ENCODE measurements around the gene TMEM132C. TPM values are rescaled to one million over a fixed set of nuclear protein-coding genes. Genes with fewer than 3 reads are reported as not detected.

TMEM132C gene
- polyA plus RNA-seq, 2 of the 4 experiments (the other 2 are of a cell fraction): not detected

DNA sequence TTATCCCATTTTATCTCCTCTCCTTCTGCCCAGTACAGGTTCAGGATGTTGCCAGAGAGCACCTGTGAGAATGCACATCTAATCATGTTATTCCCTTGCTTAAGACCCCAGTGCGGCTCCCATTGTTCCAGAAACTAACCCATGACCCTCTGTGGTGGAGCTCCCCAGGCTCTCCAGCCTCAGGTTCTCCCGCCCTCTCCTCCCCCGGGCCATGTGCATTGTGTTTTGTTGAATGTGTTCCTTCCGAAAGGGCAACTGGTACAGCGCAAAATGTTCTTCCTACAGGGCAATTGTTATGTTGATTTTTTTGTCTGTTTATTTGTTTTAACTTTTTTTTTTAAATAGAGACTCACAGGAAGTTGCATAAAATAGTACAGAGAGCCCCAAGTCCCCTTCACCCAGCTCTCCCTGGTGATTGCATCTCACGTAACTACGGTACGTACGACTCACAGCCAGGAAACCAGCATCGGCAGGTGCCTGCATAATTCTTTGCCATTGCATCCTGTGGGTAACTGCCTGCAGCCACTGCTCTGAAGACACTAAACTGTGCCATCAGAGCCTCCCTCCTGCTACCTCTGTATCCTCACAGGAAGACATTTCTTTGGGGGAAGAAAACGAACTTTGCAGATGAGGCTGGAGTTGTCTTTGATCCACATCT lies 31.2 kb downstream of the TMEM132C start:
- Histone ChIP-seq H3K27ac (no peak overlapping the region), H3K4me1 (no peaks in the 10 kb centered on the region), H3K9me3 (no peaks in the 10 kb centered on the region), H3K4me3 (no peak overlapping the region), H3K4me2 (no peak overlapping the region)
- FAIRE-seq (no peak), ATAC-seq (no peak), DNase-seq (ENCODE audit: low read depth in 1 of 2, low spot score in 1 of 2) (no peak)
- TF ChIP-seq CBX8 (IDR thresholded peaks at IDR 0.05): no peak
- no peak for TF ChIP-seq SMC3 (IDR thresholded peaks at IDR 0.05)
- TF ChIP-seq HOXB13 (CRISPR knock-in tag; IDR thresholded peaks at IDR 0.05; ENCODE audit: low read depth): no peak
- no peak for TF ChIP-seq RAD21 (conservative IDR thresholded peaks at IDR 0.05 in 1 of 2, IDR thresholded peaks at IDR 0.05 in 1 of 2)
- TF ChIP-seq MAZ (IDR thresholded peaks at IDR 0.05; ENCODE audit: borderline replicate concordance, low read depth, low read length): no peak
- TF ChIP-seq HOXA7 (CRISPR knock-in tag; IDR thresholded peaks at IDR 0.05): no peak
- TF ChIP-seq CBX2 (IDR thresholded peaks at IDR 0.05; ENCODE audit: borderline replicate concordance, low read depth): no peak
- TF ChIP-seq ZC3H11A (IDR thresholded peaks at IDR 0.05): no peak
- TF ChIP-seq TFCP2L1 (CRISPR knock-in tag; IDR thresholded peaks at IDR 0.05): no peak
- TF ChIP-seq RNF2 (IDR thresholded peaks at IDR 0.05; ENCODE audit: borderline replicate concordance, low read depth): no peak
- TF ChIP-seq, protein P1, sequence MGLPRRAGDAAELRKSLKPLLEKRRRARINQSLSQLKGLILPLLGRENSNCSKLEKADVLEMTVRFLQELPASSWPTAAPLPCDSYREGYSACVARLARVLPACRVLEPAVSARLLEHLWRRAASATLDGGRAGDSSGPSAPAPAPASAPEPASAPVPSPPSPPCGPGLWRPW (IDR thresholded peaks at IDR 0.05): no peak
- TF ChIP-seq, protein P2, sequence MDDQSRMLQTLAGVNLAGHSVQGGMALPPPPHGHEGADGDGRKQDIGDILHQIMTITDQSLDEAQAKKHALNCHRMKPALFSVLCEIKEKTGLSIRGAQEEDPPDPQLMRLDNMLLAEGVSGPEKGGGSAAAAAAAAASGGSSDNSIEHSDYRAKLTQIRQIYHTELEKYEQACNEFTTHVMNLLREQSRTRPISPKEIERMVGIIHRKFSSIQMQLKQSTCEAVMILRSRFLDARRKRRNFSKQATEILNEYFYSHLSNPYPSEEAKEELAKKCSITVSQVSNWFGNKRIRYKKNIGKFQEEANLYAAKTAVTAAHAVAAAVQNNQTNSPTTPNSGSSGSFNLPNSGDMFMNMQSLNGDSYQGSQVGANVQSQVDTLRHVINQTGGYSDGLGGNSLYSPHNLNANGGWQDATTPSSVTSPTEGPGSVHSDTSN (IDR thresholded peaks at IDR 0.05): no peak
- no peak for TF ChIP-seq EHMT2 (IDR thresholded peaks at IDR 0.05; ENCODE audit: low read depth)
- 42% methylated on average over 11 of the region's 11 CpGs for WGBS (ENCODE audit: missing lambda C conversion rate)
- POLR2A ChIA-PET: no interaction called here
- CTCF ChIA-PET: no interaction called here

DNA sequence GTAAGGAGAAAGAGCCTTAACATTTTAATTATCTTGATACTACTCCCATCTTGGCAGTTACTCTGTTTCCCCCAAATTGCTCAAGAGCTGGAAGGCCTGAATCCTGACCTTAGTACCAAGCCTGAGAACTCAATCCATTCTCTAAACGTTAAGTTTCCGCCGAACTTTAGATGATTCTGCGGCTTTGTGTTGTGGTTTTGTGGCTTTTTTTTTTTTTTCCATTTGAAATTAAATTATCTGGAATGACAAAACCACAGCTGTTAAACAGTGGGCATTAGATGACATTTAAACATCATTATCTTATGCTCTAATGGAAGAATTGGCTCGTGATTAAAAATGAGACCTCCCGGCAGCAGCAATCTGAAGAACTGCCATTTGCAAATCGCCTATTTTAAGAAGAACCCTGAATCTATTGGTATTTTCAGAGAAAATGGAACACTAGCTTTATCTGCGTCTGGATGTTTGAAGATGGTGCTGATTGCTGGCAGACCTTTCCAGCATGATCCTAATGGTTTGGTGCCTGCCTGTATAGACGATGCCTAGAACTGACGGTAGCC lies 38.4 kb downstream of the TMEM132C start:
- FAIRE-seq: no peak
- Histone ChIP-seq H3K4me2 (no peak overlapping the region), H3K4me3 (no peak overlapping the region), H3K9me3 (no peaks in the 10 kb centered on the region), H3K4me1 (no peaks in the 10 kb centered on the region), H3K27ac (no peak overlapping the region)
- no peak for TF ChIP-seq RFX5 (IDR thresholded peaks at IDR 0.05)
- TF ChIP-seq, protein P1 (IDR thresholded peaks at IDR 0.05): no peak
- TF ChIP-seq CEBPB (IDR thresholded peaks at IDR 0.05): no peak
- TF ChIP-seq RARB (CRISPR knock-in tag; IDR thresholded peaks at IDR 0.05): no peak
- TF ChIP-seq RCOR1 (IDR thresholded peaks at IDR 0.05; ENCODE audit: low read depth, low read length): no peak
- TF ChIP-seq, protein P3, sequence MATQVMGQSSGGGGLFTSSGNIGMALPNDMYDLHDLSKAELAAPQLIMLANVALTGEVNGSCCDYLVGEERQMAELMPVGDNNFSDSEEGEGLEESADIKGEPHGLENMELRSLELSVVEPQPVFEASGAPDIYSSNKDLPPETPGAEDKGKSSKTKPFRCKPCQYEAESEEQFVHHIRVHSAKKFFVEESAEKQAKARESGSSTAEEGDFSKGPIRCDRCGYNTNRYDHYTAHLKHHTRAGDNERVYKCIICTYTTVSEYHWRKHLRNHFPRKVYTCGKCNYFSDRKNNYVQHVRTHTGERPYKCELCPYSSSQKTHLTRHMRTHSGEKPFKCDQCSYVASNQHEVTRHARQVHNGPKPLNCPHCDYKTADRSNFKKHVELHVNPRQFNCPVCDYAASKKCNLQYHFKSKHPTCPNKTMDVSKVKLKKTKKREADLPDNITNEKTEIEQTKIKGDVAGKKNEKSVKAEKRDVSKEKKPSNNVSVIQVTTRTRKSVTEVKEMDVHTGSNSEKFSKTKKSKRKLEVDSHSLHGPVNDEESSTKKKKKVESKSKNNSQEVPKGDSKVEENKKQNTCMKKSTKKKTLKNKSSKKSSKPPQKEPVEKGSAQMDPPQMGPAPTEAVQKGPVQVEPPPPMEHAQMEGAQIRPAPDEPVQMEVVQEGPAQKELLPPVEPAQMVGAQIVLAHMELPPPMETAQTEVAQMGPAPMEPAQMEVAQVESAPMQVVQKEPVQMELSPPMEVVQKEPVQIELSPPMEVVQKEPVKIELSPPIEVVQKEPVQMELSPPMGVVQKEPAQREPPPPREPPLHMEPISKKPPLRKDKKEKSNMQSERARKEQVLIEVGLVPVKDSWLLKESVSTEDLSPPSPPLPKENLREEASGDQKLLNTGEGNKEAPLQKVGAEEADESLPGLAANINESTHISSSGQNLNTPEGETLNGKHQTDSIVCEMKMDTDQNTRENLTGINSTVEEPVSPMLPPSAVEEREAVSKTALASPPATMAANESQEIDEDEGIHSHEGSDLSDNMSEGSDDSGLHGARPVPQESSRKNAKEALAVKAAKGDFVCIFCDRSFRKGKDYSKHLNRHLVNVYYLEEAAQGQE (IDR thresholded peaks at IDR 0.05): no peak
- TF ChIP-seq, protein P2 (IDR thresholded peaks at IDR 0.05): no peak
- TF ChIP-seq GATA3 (IDR thresholded peaks at IDR 0.05; ENCODE audit: borderline replicate concordance): no peak
- no peak for TF ChIP-seq ZFP36 (IDR thresholded peaks at IDR 0.05; ENCODE audit: borderline replicate concordance, partially characterized antibody)
- TF ChIP-seq ZSCAN20 (CRISPR knock-in tag; IDR thresholded peaks at IDR 0.05): no peak
- no peak for TF ChIP-seq EP300 (IDR thresholded peaks at IDR 0.05)
- TF ChIP-seq MYC (IDR thresholded peaks at IDR 0.05; ENCODE audit: borderline replicate concordance, low read length): no peak
- ChIA-PET POLR2A (no interaction called here), CTCF (no interaction called here)
- WGBS (ENCODE audit: missing lambda C conversion rate): 40% methylated on average over 10 of the region's 10 CpGs
- no peak for DNase-seq (ENCODE audit: low read depth in 1 of 2, low spot score in 1 of 2)
- no peak for ATAC-seq
